Stimulated activated CD4-positive, alpha-beta T cell treated with anti-CD3 and anti-CD28 coated beads, Interleukin-15, amount 100 ng/mL, for 24 hours (primary cell): Measurements from ENCODE around the gene PKHD1.

Experiments used
- DNase-seq: peaks from one replicate; pipeline ENCODE4 v3.0.0-alpha.2; 2020

PKHD1 gene

GRCh38 chr6:52104979-52105378, 17.6 kb upstream of the PKHD1 start:
- DNase-seq: no peak

GRCh38 chr6:52103623-52104022, 16.2 kb upstream of the PKHD1 start:
- DNase-seq: no peak

- DNase-seq: no peak
Measured at GRCh38 chr6:52102405-52102804, 15.0 kb upstream of the PKHD1 start.

GRCh38 chr6:52098721-52099120, 11.3 kb upstream of the PKHD1 start:
- DNase-seq: no peak

- DNase-seq: no peak
Measured at GRCh38 chr6:52089758-52090348, 2.4 kb upstream of the PKHD1 start.

GRCh38 chr6:52086741-52087140, 672 bp downstream of the PKHD1 start:
- DNase-seq: no peak

GRCh38 chr6:52081237-52081636, 6.2 kb downstream of the PKHD1 start:
- no peak for DNase-seq

GRCh38 chr6:52077961-52078625, 9.3 kb downstream of the PKHD1 start:
- DNase-seq: no peak

- DNase-seq: no peak
Measured at GRCh38 chr6:52077180-52077884, 10.1 kb downstream of the PKHD1 start.

GRCh38 chr6:52076791-52077179, 10.6 kb downstream of the PKHD1 start:
- no peak for DNase-seq

GRCh38 chr6:52074716-52075115, 12.7 kb downstream of the PKHD1 start:
- DNase-seq: no peak

GRCh38 chr6:52074155-52074554, 13.3 kb downstream of the PKHD1 start:
- no peak for DNase-seq

GRCh38 chr6:52065621-52066020, 21.8 kb downstream of the PKHD1 start:
- no peak for DNase-seq

GRCh38 chr6:52063584-52064344, 23.6 kb downstream of the PKHD1 start:
- DNase-seq: peak; percentile 74

GRCh38 chr6:52061481-52061880, 25.9 kb downstream of the PKHD1 start:
- no peak for DNase-seq

GRCh38 chr6:52059821-52060220, 27.6 kb downstream of the PKHD1 start:
- no peak for DNase-seq

- DNase-seq: no peak
Measured at GRCh38 chr6:52055451-52055850, 32.0 kb downstream of the PKHD1 start.

- DNase-seq: no peak
Measured at GRCh38 chr6:52053038-52053695, 34.2 kb downstream of the PKHD1 start.

GRCh38 chr6:52050051-52050405, 37.4 kb downstream of the PKHD1 start:
- DNase-seq: no peak

- DNase-seq: no peak
Measured at GRCh38 chr6:52049252-52050050, 38.0 kb downstream of the PKHD1 start.

- DNase-seq: no peak
Measured at GRCh38 chr6:52046456-52046855, 41.0 kb downstream of the PKHD1 start.

GRCh38 chr6:52045481-52045880, 41.9 kb downstream of the PKHD1 start:
- DNase-seq: no peak
